ENCODE measurements around the gene PROM2.

GRCh38 chr2:95270541-95271081, 3.6 kb upstream of the PROM2 start:
- TF ChIP-seq CTCF (conservative IDR thresholded peaks at IDR 0.05) (no peak), ZFX (IDR thresholded peaks at IDR 0.05) (no peak)
